PC-3 (cell line): ENCODE measurements around the gene BCAS1. TPM values are rescaled to one million over a fixed set of nuclear protein-coding genes. Genes with fewer than 3 reads are reported as not detected.

Experiments used
- ATAC-seq: fragments of 200-7000 bp; cut with Tn5 transposase; 2 replicates; pipeline ENCODE4 v1.9.1; 2020; ENCODE audit warnings: mild to moderate bottlenecking, moderate library complexity
- BruUV-seq: library from RNA; stranded (reverse); fragments of 400-500 nt; replicated peaks from 2 replicates; lab custom pipeline; 2021; lab: Mats Ljungman, UMichigan
- CTCF ChIA-PET: fragments of 300-600 bp; sonication (Branson Sonifier 250); formaldehyde crosslinking; loops from one replicate; lab custom pipeline; 2022; ENCODE audit warnings: antibody characterized with exemption; lab: Charles Lee
- POLR2A ChIA-PET: fragments of 300-600 bp; sonication (Branson Sonifier 250); formaldehyde crosslinking; loops from one replicate; lab custom pipeline; 2022; ENCODE audit warnings: antibody characterized with exemption; ENCODE audit not compliant: unreplicated experiment; lab: Charles Lee
- DNase-seq: peaks from one replicate; pipeline ENCODE4 v3.0.0-alpha.2; 2015
- H2AFZ ChIP-seq: fragments of 300-600 bp; sonication (generic); 2 replicates; pipeline ENCODE4 v1.6.0; 2016; ENCODE audit warnings: antibody characterized with exemption, low read length
- H3F3A ChIP-seq: fragments of 300-600 bp; sonication (generic); one replicate; pipeline ENCODE4 v1.6.0; 2017; ENCODE audit warnings: antibody characterized with exemption, low read length, control low read depth, mild to moderate bottlenecking; ENCODE audit not compliant: unreplicated experiment
- H3K27ac ChIP-seq: fragments of 300-600 bp; sonication (generic); 2 replicates; pipeline ENCODE4 v1.5.1; 2016; ENCODE audit warnings: mild to moderate bottlenecking, low read length
- H3K27me3 ChIP-seq: fragments of 300-600 bp; sonication (generic); 2 replicates; pipeline ENCODE4 v1.6.1; 2016; ENCODE audit warnings: low read length, mixed read lengths
- H3K36me3 ChIP-seq: fragments of 300-600 bp; sonication (generic); 2 replicates; pipeline ENCODE4 v1.6.1; 2016; ENCODE audit warnings: low read depth, mixed run types, low read length, mixed read lengths
- H3K4me1 ChIP-seq: fragments of 300-600 bp; sonication (generic); 2 replicates; pipeline ENCODE4 v1.5.1; 2016; ENCODE audit warnings: low read length; ENCODE audit not compliant: insufficient read depth
- H3K4me2 ChIP-seq: fragments of 300-600 bp; sonication (generic); 2 replicates; pipeline ENCODE4 v1.6.0; 2016; ENCODE audit warnings: low read length
- H3K4me3 ChIP-seq: fragments of 300-600 bp; sonication (generic); 2 replicates; pipeline ENCODE4 v1.5.1; 2016; ENCODE audit warnings: mild to moderate bottlenecking, low read length, mixed read lengths
- H3K79me2 ChIP-seq: fragments of 300-600 bp; sonication (generic); 2 replicates; pipeline ENCODE4 v1.6.1; 2017; ENCODE audit warnings: low read length, mixed read lengths
- H3K9ac ChIP-seq: fragments of 300-600 bp; sonication (generic); 2 replicates; pipeline ENCODE4 v1.6.0; 2016; ENCODE audit warnings: mild to moderate bottlenecking, low read length
- H3K9me2 ChIP-seq: fragments of 300-600 bp; sonication (generic); replicated peaks from 2 replicates; pipeline ENCODE4 v1.6.1; 2016; ENCODE audit warnings: mixed run types, low read length, mixed read lengths
- H3K9me3 ChIP-seq: fragments of 300-600 bp; sonication (generic); 2 replicates; pipeline ENCODE4 v1.6.1; 2016; ENCODE audit warnings: low read length, mixed read lengths
- H4K20me1 ChIP-seq: fragments of 300-600 bp; sonication (generic); 2 replicates; pipeline ENCODE4 v1.6.1; 2016; ENCODE audit warnings: low read length, mixed read lengths
- CTCF ChIP-seq: fragments of 300-600 bp; sonication (generic); conservative IDR thresholded peaks from 2 replicates; pipeline ENCODE4 v1.5.1; 2017; ENCODE audit warnings: antibody characterized with exemption, low read depth, mild to moderate bottlenecking, low read length
- EZH2 ChIP-seq: fragments of 300-600 bp; sonication (generic); IDR thresholded peaks from one replicate; pipeline ENCODE4 v1.6.1; 2017; ENCODE audit warnings: antibody characterized with exemption, mild to moderate bottlenecking, low read length; ENCODE audit not compliant: unreplicated experiment
- EZH2phosphoT487 ChIP-seq: fragments of 300-600 bp; sonication (generic); IDR thresholded peaks from 2 replicates; pipeline ENCODE4 v1.6.1; 2018; ENCODE audit warnings: mild to moderate bottlenecking, antibody characterized with exemption, low read length, borderline replicate concordance
- intact Hi-C: fragments of 100-400 bp; cut with micrococcal nuclease; formaldehyde crosslinking; loops from 2 replicates; pipeline ENCODE4 v1.9.0; 2023
- total RNA-seq: library from RNA; depleted of rRNA; stranded (reverse); fragments of >200 nt; gene quantifications from 2 replicates; pipeline ENCODE4 v1.2.3, GENCODE V29; 2014

Gene BCAS1
- total RNA-seq, 1 experiment from 2014 or later = 0.18 TPM

GRCh38 chr20:54074511-54074910 lies 4.1 kb upstream of the BCAS1 start:
- TF ChIP-seq EZH2 (no peak), EZH2phosphoT487 (no peak), CTCF (no peak)
- ATAC-seq = no peak
- no peak overlapping the region for H3K4me2 ChIP-seq
- no peaks in the 10 kb centered on the region for H3K79me2 ChIP-seq
- no peaks in the 10 kb centered on the region for H3F3A ChIP-seq
- intact Hi-C loops = no loop called here
- no peaks in the 10 kb centered on the region; the same call in 1 of the 2 replicates for H3K9me2 ChIP-seq
- no peak for DNase-seq
- no peak overlapping the region for H2AFZ ChIP-seq
- POLR2A ChIA-PET = no interaction called here
- H3K27ac ChIP-seq = no peak overlapping the region
- BruUV-seq = no TSS peak
- peaks cover 13% of the 10 kb centered on the region for H3K4me1 ChIP-seq
- no peak overlapping the region for H3K9ac ChIP-seq
- H4K20me1 ChIP-seq = no peaks in the 10 kb centered on the region
- no peaks in the 10 kb centered on the region for H3K36me3 ChIP-seq
- no peaks in the 10 kb centered on the region for H3K27me3 ChIP-seq
- no peak overlapping the region for H3K4me3 ChIP-seq
- no peaks in the 10 kb centered on the region for H3K9me3 ChIP-seq
- CTCF ChIA-PET = no interaction called here

GRCh38 chr20:54073288-54073687 lies 2.9 kb upstream of the BCAS1 start:
- H2AFZ ChIP-seq = no peak overlapping the region
- CTCF ChIA-PET = no interaction called here
- H3K36me3 ChIP-seq = no peaks in the 10 kb centered on the region
- H4K20me1 ChIP-seq = no peaks in the 10 kb centered on the region
- ATAC-seq = no peak
- intact Hi-C loops = no loop called here
- no TSS peak for BruUV-seq
- no peaks in the 10 kb centered on the region for H3K27me3 ChIP-seq
- H3K79me2 ChIP-seq = no peaks in the 10 kb centered on the region
- no peak for TF ChIP-seq EZH2
- no peak for TF ChIP-seq CTCF
- TF ChIP-seq EZH2phosphoT487 = no peak
- no peak overlapping the region for H3K4me3 ChIP-seq
- DNase-seq = no peak
- H3K9ac ChIP-seq = no peak overlapping the region
- peaks cover 26% of the 10 kb centered on the region for H3K4me1 ChIP-seq
- no peak overlapping the region for H3K4me2 ChIP-seq
- H3F3A ChIP-seq = no peaks in the 10 kb centered on the region
- no peak overlapping the region for H3K27ac ChIP-seq
- H3K9me3 ChIP-seq = no peaks in the 10 kb centered on the region
- POLR2A ChIA-PET = no interaction called here
- H3K9me2 ChIP-seq = no peaks in the 10 kb centered on the region; the same call in 1 of the 2 replicates

- Histone ChIP-seq H3K9me2 (no peaks in the 10 kb centered on the region), H3K9me3 (no peaks in the 10 kb centered on the region), H3K9ac (no peak overlapping the region), H3K79me2 (no peaks in the 10 kb centered on the region), H2AFZ (no peak overlapping the region), H3K4me3 (no peak overlapping the region), H3K27me3 (no peaks in the 10 kb centered on the region), H3K27ac (no peak overlapping the region), H3K4me1 (peaks cover 45% of the 10 kb centered on the region), H3K4me2 (no peak overlapping the region), H3F3A (no peaks in the 10 kb centered on the region), H3K36me3 (no peaks in the 10 kb centered on the region), H4K20me1 (no peaks in the 10 kb centered on the region)
- ChIA-PET CTCF (no interaction called here), POLR2A (no interaction called here)
- no TSS peak for BruUV-seq
- ATAC-seq = no peak
- peak; percentile 61 for DNase-seq
- intact Hi-C loops = loop anchor here (10.0 kb wide), 2 partner anchors 245 to 335 kb away; no protein-coding TSS in a partner anchor
- TF ChIP-seq CTCF (no peak), EZH2 (no peak), EZH2phosphoT487 (no peak)
Measured at GRCh38 chr20:54069501-54069971, 858 bp downstream of the BCAS1 start.
